ENCODE results near the gene PHLDA3. TPM values are rescaled to one million over a fixed set of nuclear protein-coding genes. Genes with fewer than 3 reads are reported as not detected.

Gene PHLDA3
- total RNA-seq, 5 donors from 2014 or later (not counting 1 experiment from before 2014, with no cell fraction given), result 0.83 to 5.8 (median 3.6) TPM

DNA sequence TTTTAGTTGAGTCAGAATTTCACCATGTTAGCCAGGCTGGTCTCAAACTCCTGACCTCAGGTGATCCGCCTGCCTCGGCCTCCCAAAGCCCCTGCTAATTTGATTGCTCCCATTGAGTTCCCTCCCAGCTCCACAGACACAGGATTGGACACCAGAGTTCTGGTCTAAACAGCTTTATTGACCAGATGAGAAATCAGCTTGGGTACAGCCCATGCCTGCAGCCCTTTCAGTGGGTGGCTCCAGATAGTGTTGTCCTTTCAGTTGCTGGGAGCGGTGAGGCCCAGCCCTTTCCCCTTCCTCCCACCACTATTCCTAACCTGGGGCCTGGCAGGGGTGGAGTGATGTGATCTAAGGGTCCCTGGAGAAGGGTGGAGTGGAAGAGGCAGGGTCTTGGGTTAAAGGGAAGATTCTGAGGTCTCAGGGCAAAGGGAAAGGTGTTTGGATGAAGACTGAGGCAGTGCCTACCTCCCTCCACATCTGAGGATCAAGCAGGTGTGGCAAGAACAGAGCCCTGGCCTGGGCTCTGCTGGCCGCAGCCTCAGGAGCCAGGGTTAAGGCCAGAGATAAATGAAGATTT is 14.5 kb upstream of the PHLDA3 start:
- POLR2A ChIA-PET, result no interaction called here
- Mint-ChIP-seq H3K9me3 (no peaks in the 10 kb centered on the region), H3K27me3 (peaks cover 7 to 10% of the 10 kb centered on the region in 2 donors), H3K4me1 (peaks cover 19 to 25% (median 20%) of the 10 kb centered on the region in 3 donors), H3K27ac (peak overlapping the region in 1 of 2 donors; percentile 34), H3K4me3 (no peak overlapping the region), H3K36me3 (peaks cover 26% of the 10 kb centered on the region)
- Histone ChIP-seq H3K27ac (ENCODE audit: low read length) (no peak overlapping the region), H3K27me3 (replicated peaks in 1 of 2; ENCODE audit: control insufficient read depth in 2 of 2, extremely low read depth in 1 of 2, insufficient read depth in 2 of 2, low read length in 1 of 2) (peaks cover 2 to 21% of the 10 kb centered on the region in 2 experiments), H3K4me3 (ENCODE audit: control insufficient read depth in 1 of 2, extremely low read depth in 1 of 2, low read length in 1 of 2) (no peak overlapping the region), H3K36me3 (ENCODE audit: control insufficient read depth in 2 of 2, extremely low read depth in 1 of 2, insufficient read depth in 1 of 2, low read length in 1 of 2) (peaks cover 11 to 30% of the 10 kb centered on the region in 2 donors), H3K9me3 (no peaks in the 10 kb centered on the region), H3K4me1 (ENCODE audit: control insufficient read depth in 1 of 2, extremely low read depth in 1 of 2, insufficient read depth in 2 of 2, low read length in 2 of 2) (peaks cover 7 to 25% of the 10 kb centered on the region in 2 experiments)
- ATAC-seq (replicated peaks in 1 of 4), result no peak
- no peak for DNase-seq
- WGBS (ENCODE audit: insufficient coverage), result 100% methylated on average over 1 of the region's 4 CpGs
- CTCF ChIA-PET, result interaction anchor here (0.9 to 5.4 kb wide), 6 partner anchors 15 to 31 kb away, joined by 3 to 83 read pairs (median 13); partner anchors contain the start of gene CSRP1 (in 1 of the 2)

DNA sequence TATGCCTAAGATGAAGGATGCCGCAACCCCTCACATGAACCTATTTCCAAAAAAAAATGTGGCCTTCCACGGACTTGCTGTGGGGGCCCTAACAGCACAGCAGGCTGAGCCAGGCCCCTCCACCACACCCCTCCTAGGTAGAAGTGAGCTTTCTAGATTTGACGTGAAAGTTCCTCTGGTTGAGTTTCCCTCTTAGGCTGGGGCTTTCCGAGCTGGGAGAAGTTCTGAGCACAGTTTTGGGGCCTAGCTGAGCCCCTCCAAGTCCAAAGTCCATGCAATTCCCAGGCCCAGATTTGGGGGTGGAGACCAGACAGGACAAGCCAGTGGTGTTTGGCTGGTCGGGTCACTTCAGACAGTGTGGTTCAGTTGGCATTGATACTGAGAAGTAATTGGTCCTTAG is 13.8 kb upstream of the PHLDA3 start:
- no peak overlapping the region for H3K4me3 ChIP-seq (ENCODE audit: control insufficient read depth in 1 of 2, extremely low read depth in 1 of 2, low read length in 1 of 2)
- Mint-ChIP-seq H3K4me1 (peaks cover 19 to 25% (median 20%) of the 10 kb centered on the region in 3 donors), H3K27ac (peak overlapping the region in 1 of 2 donors; percentile 34), H3K27me3 (peaks cover 7 to 10% of the 10 kb centered on the region in 2 donors), H3K4me3 (peak overlapping the region in 1 of 3 donors; percentile 86), H3K9me3 (no peaks in the 10 kb centered on the region), H3K36me3 (peaks cover 19% of the 10 kb centered on the region)
- H3K4me1 ChIP-seq (ENCODE audit: control insufficient read depth in 1 of 2, extremely low read depth in 1 of 2, insufficient read depth in 2 of 2, low read length in 2 of 2), result peaks cover 7 to 25% of the 10 kb centered on the region in 2 experiments
- CTCF ChIA-PET, result interaction anchor here (0.9 to 5.4 kb wide), 5 partner anchors 21 to 33 kb away, joined by 3 to 83 read pairs (median 18); partner anchors contain the start of gene CSRP1 (in 1 of the 2)
- POLR2A ChIA-PET, result no interaction called here
- 89% methylated on average over 1 of the region's 5 CpGs for WGBS (ENCODE audit: insufficient coverage)
- DNase-seq (no peak), ATAC-seq (replicated peaks in 1 of 4) (no peak)
- peaks cover 10 to 25% of the 10 kb centered on the region in 2 donors for H3K36me3 ChIP-seq (ENCODE audit: control insufficient read depth in 2 of 2, extremely low read depth in 1 of 2, insufficient read depth in 1 of 2, low read length in 1 of 2)
- no peaks in the 10 kb centered on the region for H3K9me3 ChIP-seq
- H3K27me3 ChIP-seq (replicated peaks in 1 of 2; ENCODE audit: control insufficient read depth in 2 of 2, extremely low read depth in 1 of 2, insufficient read depth in 2 of 2, low read length in 1 of 2), result peaks cover 2 to 21% of the 10 kb centered on the region in 2 experiments
- H3K27ac ChIP-seq (ENCODE audit: low read length), result no peak overlapping the region

DNA sequence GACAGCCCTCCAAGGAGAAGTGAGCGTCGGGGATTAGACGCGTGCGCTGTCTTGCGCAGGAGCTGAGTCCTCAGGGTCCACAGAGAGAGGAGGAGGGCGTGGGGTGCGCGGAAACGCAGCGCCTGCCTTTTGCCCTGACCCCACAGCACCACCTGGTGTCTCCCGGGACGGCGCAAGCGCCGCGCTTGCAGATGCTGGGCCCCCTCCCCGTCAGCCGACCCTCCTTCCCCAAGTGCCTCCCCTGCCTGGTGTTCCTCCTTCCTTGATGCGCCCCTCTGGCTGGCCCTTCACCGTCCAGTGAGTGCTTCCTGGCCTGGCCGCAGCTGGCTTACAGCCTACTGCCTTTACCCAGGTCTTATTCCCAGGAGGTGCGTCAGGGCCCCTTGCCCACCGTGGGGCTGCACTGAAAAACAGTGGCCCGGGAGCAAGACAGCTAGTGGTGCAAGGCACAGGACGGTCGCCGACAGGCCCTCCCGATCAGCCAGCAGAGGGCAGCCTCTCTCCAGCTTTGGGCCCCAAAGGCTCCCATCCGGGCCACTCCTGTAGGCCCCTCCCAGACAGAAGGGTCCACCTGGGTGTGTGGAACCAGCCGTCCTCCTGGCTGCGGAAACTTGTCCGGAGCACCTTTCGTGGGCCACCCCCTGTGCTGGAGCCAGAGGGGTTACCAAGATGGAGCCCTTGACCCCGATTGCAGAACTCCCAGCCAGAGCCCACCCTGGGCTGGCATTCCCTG is 12.9 kb upstream of the PHLDA3 start:
- WGBS (ENCODE audit: insufficient coverage), result 11% methylated on average over 35 of the region's 35 CpGs
- POLR2A ChIA-PET, result interaction anchor here in 1 of 2 donors (0.7 kb wide), 1 partner anchor 9 kb away, joined by 4 read pairs; no protein-coding TSS in a partner anchor
- ATAC-seq (replicated peaks in 1 of 4), result peak; percentile 83 to 86 (median 85)
- Mint-ChIP-seq H3K27ac (no peak overlapping the region), H3K9me3 (no peaks in the 10 kb centered on the region), H3K4me3 (peak overlapping the region; percentile 65 to 86 (median 73)), H3K36me3 (peaks cover 13% of the 10 kb centered on the region), H3K27me3 (peaks cover 10% of the 10 kb centered on the region in 2 donors), H3K4me1 (peaks cover 19 to 25% (median 20%) of the 10 kb centered on the region in 3 donors)
- Histone ChIP-seq H3K4me3 (ENCODE audit: control insufficient read depth in 1 of 2, extremely low read depth in 1 of 2, low read length in 1 of 2) (peak overlapping the region; percentile 9 to 66), H3K4me1 (ENCODE audit: control insufficient read depth in 1 of 2, extremely low read depth in 1 of 2, insufficient read depth in 2 of 2, low read length in 2 of 2) (peaks cover 7 to 25% of the 10 kb centered on the region in 2 experiments), H3K27ac (ENCODE audit: low read length) (no peak overlapping the region), H3K36me3 (ENCODE audit: control insufficient read depth in 2 of 2, extremely low read depth in 1 of 2, insufficient read depth in 1 of 2, low read length in 1 of 2) (peaks cover 10 to 17% of the 10 kb centered on the region in 2 donors), H3K9me3 (no peaks in the 10 kb centered on the region), H3K27me3 (replicated peaks in 1 of 2; ENCODE audit: control insufficient read depth in 2 of 2, extremely low read depth in 1 of 2, insufficient read depth in 2 of 2, low read length in 1 of 2) (peaks cover 2 to 21% of the 10 kb centered on the region in 2 experiments)
- peak; percentile 51 to 83 (median 73) for DNase-seq
- CTCF ChIA-PET, result interaction anchor here (0.6 to 5.4 kb wide), 13 partner anchors 9 to 47 kb away, joined by 3 to 83 read pairs (median 4); partner anchors contain the start of gene CSRP1 (in 1 of the 2)

DNA sequence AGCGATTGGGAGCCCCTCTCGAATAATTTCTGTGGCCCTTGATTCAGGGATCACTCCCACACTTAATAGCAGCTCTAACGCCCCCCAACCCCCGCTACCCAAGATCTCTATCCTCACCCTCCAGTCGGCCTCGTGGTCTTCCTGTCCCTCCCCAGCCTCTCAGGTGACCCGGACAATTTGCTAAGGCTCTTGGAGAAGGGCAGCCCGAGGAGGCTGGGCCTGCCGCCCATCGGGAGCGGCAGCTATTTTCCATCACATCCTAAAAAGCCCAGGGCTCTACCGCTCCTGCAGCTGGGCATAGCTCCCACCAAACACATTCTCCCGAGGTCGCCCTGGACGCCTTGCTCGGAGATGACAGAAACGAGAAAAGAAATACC is 12.0 kb upstream of the PHLDA3 start:
- peaks cover 10 to 11% of the 10 kb centered on the region in 2 donors for H3K36me3 ChIP-seq (ENCODE audit: control insufficient read depth in 2 of 2, extremely low read depth in 1 of 2, insufficient read depth in 1 of 2, low read length in 1 of 2)
- H3K4me3 Mint-ChIP-seq, result peak overlapping the region; percentile 65 to 86 (median 73)
- CTCF ChIA-PET, result interaction anchor here (1.4 to 5.4 kb wide), 8 partner anchors 18 to 46 kb away, joined by 3 to 83 read pairs (median 6); no protein-coding TSS in a partner anchor
- POLR2A ChIA-PET, result no interaction called here
- H3K27ac Mint-ChIP-seq, result no peak overlapping the region
- 8% methylated on average over 16 of the region's 17 CpGs for WGBS (ENCODE audit: insufficient coverage)
- H3K27ac ChIP-seq (ENCODE audit: low read length), result no peak overlapping the region
- H3K9me3 ChIP-seq, result no peaks in the 10 kb centered on the region
- peak overlapping the region; percentile 41 to 66 for H3K4me3 ChIP-seq (ENCODE audit: control insufficient read depth in 1 of 2, extremely low read depth in 1 of 2, low read length in 1 of 2)
- ATAC-seq (replicated peaks in 1 of 4) (no peak), DNase-seq (no peak)
- peaks cover 14 to 15% of the 10 kb centered on the region in 2 donors for H3K27me3 Mint-ChIP-seq
- no peaks in the 10 kb centered on the region for H3K9me3 Mint-ChIP-seq
- peaks cover 7 to 25% of the 10 kb centered on the region in 2 experiments for H3K4me1 ChIP-seq (ENCODE audit: control insufficient read depth in 1 of 2, extremely low read depth in 1 of 2, insufficient read depth in 2 of 2, low read length in 2 of 2)
- H3K4me1 Mint-ChIP-seq, result peaks cover 19 to 25% (median 20%) of the 10 kb centered on the region in 3 donors
- H3K36me3 Mint-ChIP-seq, result peaks cover 13% of the 10 kb centered on the region
- H3K27me3 ChIP-seq (replicated peaks in 1 of 2; ENCODE audit: control insufficient read depth in 2 of 2, extremely low read depth in 1 of 2, insufficient read depth in 2 of 2, low read length in 1 of 2), result peaks cover 2 to 28% of the 10 kb centered on the region in 2 experiments

DNA sequence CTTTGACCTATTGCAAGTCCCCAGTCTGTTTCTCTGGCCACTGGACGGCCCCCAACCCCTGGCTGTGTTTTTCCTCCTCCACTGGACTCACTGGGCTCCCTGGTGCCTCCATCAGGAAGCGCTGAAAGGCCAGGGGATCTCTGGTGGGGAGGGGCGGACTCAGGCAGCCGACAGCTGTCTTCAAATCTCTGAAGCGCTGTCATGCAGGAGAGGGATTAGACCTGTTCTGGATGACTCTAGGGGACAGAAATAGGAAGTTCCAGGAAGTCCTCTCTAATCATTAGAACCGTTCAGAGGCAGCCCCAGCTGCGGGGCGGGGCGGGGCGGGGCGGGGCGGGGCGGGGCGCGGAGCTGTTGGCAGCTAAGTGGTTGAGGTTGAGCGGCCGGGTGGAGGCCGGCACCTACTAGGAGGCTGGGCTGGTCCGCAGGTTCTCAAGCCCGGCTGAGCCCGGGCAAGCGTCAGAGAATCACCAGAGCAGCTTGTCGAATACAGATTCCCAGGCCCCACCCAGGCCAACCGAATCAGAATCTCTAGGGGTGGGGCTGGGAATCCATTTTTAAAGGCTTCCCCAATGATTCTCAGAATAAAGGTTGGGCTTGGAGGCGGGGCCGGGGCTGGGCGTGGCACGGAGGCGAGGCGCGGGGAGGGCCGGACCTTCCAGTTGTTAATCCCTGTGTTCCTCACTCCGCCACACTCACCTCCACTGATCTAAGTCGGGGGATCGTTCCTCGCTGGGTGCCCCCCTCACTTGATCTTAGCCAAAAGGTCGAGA is 11.4 kb upstream of the PHLDA3 start:
- POLR2A ChIA-PET, result interaction anchor here in 1 of 2 donors (0.6 kb wide), 1 partner anchor 16 kb away, joined by 3 read pairs; no protein-coding TSS in a partner anchor
- H3K9me3 Mint-ChIP-seq, result no peaks in the 10 kb centered on the region
- Histone ChIP-seq H3K4me3 (ENCODE audit: control insufficient read depth in 1 of 2, extremely low read depth in 1 of 2, low read length in 1 of 2) (peak overlapping the region; percentile 41 to 66), H3K9me3 (no peaks in the 10 kb centered on the region), H3K4me1 (ENCODE audit: control insufficient read depth in 1 of 2, extremely low read depth in 1 of 2, insufficient read depth in 2 of 2, low read length in 2 of 2) (peaks cover 7 to 25% of the 10 kb centered on the region in 2 experiments), H3K27ac (ENCODE audit: low read length) (no peak overlapping the region), H3K36me3 (ENCODE audit: control insufficient read depth in 2 of 2, extremely low read depth in 1 of 2, insufficient read depth in 1 of 2, low read length in 1 of 2) (peaks cover 6 to 10% of the 10 kb centered on the region in 2 donors), H3K27me3 (replicated peaks in 1 of 2; ENCODE audit: control insufficient read depth in 2 of 2, extremely low read depth in 1 of 2, insufficient read depth in 2 of 2, low read length in 1 of 2) (peaks cover 2 to 34% of the 10 kb centered on the region in 2 experiments)
- H3K27me3 Mint-ChIP-seq, result peaks cover 14 to 18% of the 10 kb centered on the region in 2 donors
- H3K36me3 Mint-ChIP-seq, result peaks cover 10% of the 10 kb centered on the region
- ATAC-seq (replicated peaks in 1 of 4) (peak; percentile 33 to 56 (median 46)), DNase-seq (peak in 32 of 35 experiments; percentile 11 to 65 (median 34))
- H3K4me1 Mint-ChIP-seq, result peaks cover 19 to 25% (median 20%) of the 10 kb centered on the region in 3 donors
- H3K4me3 Mint-ChIP-seq, result peak overlapping the region; percentile 65 to 86 (median 73)
- H3K27ac Mint-ChIP-seq, result no peak overlapping the region
- 3% methylated on average over 22 of the region's 37 CpGs for WGBS (ENCODE audit: insufficient coverage)
- CTCF ChIA-PET, result interaction anchor here (1.4 to 5.4 kb wide), 7 partner anchors 21 to 45 kb away, joined by 3 to 83 read pairs (median 4); no protein-coding TSS in a partner anchor
